ENCODE measurements around the gene NSRP1. TPM values are rescaled to one million over a fixed set of nuclear protein-coding genes. Genes with fewer than 3 reads are reported as not detected.

NSRP1 gene
- total RNA-seq, 3 donors from 2014 or later: 24.5 to 41.7 (median 24.7) TPM

DNA sequence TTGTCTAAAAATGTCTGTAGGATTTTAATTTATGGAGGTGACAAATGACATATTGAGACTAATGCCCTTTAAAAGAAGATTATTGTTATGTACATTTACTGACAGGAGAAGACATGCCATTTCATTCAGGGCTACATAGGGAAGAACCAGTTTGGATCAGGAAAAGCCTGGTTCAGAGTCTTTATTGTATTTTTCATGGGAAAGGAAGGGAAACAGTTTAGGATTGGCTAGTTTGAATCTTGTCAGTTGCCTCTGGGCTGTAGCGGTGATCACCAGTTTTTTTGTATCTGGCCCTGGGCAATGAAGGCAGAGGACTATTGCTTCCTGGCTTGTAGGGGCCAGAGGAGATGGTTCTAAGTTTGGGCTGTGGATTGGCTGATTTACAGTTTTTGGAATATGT lies 31.8 kb downstream of the NSRP1 start:
- no peak for TF ChIP-seq CTCF (IDR thresholded peaks at IDR 0.05)
- Histone ChIP-seq H3K4me3 (no peak overlapping the region), H3K4me1 (ENCODE audit: low read depth) (no peaks in the 10 kb centered on the region), H3K9me3 (no peaks in the 10 kb centered on the region), H3K36me3 (ENCODE audit: low read depth) (no peaks in the 10 kb centered on the region)
- DNase-seq (no peak), ATAC-seq (no peak)
- intact Hi-C loops (cut with DNase I, micrococcal nuclease): no loop called here

DNA sequence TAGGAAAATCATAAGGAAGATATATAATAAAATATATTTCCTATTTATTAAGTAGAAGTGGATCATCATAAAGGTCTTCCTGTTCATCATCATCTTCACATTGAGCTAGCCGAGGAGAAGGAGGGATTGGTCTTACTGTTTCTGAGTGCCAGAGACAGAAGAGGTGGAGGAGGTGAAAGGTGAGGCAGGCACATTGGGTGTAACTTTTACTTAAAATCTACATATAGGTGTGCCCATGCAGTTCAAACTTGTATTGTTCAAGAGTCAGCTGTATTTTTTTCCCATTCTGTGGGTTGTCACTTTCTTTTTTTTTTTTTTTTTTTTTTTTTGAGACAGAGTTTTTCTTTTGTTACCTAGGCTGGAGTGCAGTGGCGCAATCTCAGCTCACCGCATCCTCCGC lies 34.9 kb downstream of the NSRP1 start:
- no peaks in the 10 kb centered on the region for H3K4me1 ChIP-seq (ENCODE audit: low read depth)
- no peaks in the 10 kb centered on the region for H3K36me3 ChIP-seq (ENCODE audit: low read depth)
- intact Hi-C loops (cut with DNase I, micrococcal nuclease): no loop called here
- ATAC-seq (no peak), DNase-seq (no peak)
- no peaks in the 10 kb centered on the region for H3K9me3 ChIP-seq
- TF ChIP-seq CTCF (IDR thresholded peaks at IDR 0.05): no peak
- no peak overlapping the region for H3K4me3 ChIP-seq

- no peak for DNase-seq
- ATAC-seq: no peak
- intact Hi-C loops (cut with DNase I, micrococcal nuclease): no loop called here
Observed at GRCh38 chr17:30153463-30153862, 36.8 kb downstream of the NSRP1 start.

DNA sequence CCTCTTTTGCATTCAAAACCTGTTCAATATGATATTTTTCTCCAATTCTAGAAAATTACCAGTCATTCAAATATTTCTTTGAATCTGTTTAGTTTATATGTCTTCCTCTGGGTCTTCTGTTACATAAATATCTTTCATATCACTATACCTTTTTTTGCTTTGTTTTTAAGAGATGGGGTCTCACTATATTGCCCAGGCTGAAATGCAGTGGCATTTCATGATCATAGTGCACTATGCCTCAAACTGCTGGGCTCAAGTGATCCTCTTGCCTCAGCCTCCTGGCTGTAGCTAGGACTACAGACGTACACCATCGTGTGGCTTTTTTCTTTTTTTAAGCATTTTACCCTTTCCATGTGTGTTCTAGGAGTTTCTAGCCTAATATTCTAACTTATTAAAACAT lies 38.8 kb downstream of the NSRP1 start:
- intact Hi-C loops (cut with DNase I, micrococcal nuclease): no loop called here
- DNase-seq: no peak

More at GRCh38 chr17:30153463-30153862, 36.8 kb downstream of the NSRP1 start:
- TF ChIP-seq CTCF (IDR thresholded peaks at IDR 0.05): no peak
- Histone ChIP-seq H3K4me1 (ENCODE audit: low read depth) (no peaks in the 10 kb centered on the region), H3K36me3 (ENCODE audit: low read depth) (no peaks in the 10 kb centered on the region), H3K4me3 (no peak overlapping the region), H3K9me3 (no peaks in the 10 kb centered on the region)

GRCh38 chr17:30158896-30159625 lies 42.4 kb downstream of the NSRP1 start:
- no peak for TF ChIP-seq CTCF (IDR thresholded peaks at IDR 0.05)
- H3K36me3 ChIP-seq (ENCODE audit: low read depth): no peaks in the 10 kb centered on the region
- ATAC-seq (no peak), DNase-seq (no peak)
- no peaks in the 10 kb centered on the region for H3K9me3 ChIP-seq
- intact Hi-C loops (cut with DNase I, micrococcal nuclease): no loop called here
- no peaks in the 10 kb centered on the region for H3K4me1 ChIP-seq (ENCODE audit: low read depth)
- no peak overlapping the region for H3K4me3 ChIP-seq

More for the DNA sequence above, 38.8 kb downstream of the NSRP1 start:
- Histone ChIP-seq H3K9me3 (no peaks in the 10 kb centered on the region), H3K4me3 (no peak overlapping the region), H3K4me1 (ENCODE audit: low read depth) (no peaks in the 10 kb centered on the region), H3K36me3 (ENCODE audit: low read depth) (no peaks in the 10 kb centered on the region)
- ATAC-seq: no peak
- TF ChIP-seq CTCF (IDR thresholded peaks at IDR 0.05): no peak

Data from mucosa of descending colon (tissue), 3 donors.